GM21515 (cell line): ENCODE results near the gene STK24.
A peak's percentile ranks its signal among the peaks of the same experiment; 100 is the strongest.

Experiments
- ATAC-seq: cut with Tn5 transposase; IDR thresholded peaks from one replicate; pipeline ENCODE4 v1.9.1; 2021; ENCODE audit not compliant: unreplicated experiment

STK24 gene

GRCh38 chr13:98456413-98456845 lies 120.5 kb downstream of the STK24 start:
- ATAC-seq, result no peak

DNA sequence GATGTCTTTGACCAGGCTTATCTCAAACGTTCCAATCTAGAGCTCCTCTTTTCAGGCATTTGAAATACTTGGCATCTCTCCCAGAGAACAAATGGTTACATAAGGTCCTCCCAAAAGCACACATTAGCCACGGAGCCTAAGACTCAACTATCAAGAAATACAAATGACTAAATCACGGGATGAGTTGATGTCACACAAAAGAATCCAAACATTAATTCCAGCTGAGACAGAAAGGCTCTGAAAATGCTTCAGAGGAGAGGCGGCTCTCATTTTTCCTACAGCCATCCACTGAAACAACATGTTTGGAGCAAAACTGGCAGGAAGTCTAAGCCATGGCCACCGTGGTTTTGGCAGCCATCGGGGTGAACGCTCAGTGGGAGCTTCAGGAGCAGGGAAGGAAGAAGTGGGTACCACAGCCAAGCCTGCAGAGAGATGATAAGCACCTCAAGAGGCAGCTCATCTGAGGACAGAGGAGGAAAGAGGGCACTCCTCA lies 122.5 kb downstream of the STK24 start:
- no peak for ATAC-seq

DNA sequence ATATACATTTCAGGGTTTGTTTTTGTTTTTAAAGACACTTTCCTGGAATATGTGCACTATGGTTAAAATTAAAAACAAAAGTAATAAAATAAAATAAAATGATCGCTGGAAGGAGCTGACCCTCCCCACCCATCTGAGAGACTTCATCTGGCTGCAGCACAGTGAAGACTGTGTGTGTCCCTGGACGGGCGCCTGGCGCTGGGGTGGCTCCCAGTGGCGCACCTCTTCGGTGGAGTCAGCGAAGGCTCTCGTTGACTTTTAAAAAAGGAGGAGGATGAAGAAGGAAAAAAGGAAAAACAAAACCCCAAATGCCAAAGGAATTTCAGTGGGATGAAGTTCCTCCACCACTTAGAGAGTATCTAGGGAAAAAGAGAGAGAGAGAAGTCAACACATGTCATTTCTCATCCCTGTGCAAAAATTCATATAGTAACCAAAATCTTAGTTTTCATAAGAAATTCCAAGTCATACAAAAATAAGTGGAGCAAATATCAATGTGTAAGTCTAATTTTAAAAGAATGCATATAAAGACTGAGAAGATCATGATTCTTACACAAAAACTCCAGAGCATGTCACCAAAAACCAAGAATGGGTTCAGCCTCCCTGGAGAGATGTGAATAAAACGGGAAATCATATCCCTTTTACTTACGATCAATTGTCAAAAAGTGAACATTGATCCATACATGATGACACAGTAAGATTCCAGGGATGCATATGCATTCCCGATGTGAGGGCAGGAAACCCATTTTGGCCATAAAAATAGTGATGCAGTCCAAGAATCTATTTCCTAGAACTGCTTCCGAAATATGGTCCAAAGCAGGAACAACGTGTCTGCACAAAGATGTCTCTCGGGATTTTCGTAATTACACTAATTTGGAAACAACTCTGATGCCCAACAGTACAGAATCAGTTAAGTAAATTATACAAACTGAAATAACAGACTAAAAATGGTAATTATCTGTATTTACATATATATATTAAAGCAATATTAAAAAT lies 123.8 kb downstream of the STK24 start:
- no peak for ATAC-seq

DNA sequence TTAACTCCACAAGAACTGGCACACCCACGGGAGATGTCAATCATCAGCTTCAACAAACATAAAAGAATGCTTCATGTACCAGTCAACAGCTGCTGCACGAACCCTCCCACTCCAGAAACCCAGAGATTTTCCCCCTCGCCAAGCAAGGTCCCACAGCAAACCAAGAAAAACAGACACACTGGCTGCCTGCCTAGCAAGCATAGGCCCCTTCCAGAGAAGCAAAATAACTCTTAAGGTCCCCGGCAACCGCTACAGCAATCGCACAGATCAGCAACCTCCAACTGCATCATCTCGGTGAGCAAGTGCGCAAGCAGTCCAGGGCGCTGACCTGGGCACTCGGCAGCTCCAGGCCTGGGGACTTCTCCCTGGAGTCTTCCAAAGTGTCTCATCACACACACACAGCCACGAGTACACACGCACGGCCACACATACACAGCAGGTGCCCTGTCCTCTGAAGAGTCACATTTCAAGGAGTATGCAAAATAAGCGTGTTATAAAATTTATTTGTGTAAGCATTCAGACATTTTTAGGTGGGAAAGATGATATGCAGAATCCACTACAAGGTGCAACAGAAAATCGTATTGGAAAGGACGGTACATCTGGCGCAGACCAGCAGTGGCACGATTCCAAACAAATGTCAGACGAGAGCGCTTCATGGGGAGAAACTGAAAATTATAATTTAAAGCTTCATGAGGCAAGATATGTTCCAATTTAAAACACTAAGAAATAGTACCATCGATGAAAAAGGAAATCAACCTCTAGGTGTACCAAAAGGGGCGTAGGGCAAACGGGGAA lies 125.0 kb downstream of the STK24 start:
- no peak for ATAC-seq

DNA sequence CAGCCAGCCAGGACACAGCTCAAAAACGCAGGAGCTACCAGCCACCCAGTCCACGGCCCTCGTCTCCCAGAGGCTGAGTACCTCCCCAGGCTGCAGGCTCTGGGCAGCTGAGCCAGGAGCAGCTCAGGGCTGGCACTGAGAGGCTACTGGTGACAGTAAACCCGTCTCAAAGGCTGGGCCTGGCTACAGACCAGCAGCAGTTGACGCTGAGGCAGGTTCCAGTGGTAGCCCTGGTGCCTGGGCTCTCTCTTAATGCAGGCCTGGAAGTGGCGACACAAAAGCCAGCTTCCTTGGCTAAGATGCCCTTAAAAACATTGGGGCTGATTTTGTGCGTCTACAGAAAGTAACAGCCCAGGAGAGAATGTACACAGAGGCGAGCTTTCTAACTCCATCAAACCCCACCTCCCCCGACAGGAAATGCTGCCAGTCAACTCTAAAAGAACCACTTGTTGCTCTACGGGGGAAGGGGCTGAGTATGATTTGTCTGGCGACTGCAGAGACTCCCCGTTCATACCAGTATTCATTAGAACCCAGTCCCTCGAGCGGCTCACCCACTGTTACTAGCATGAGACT lies 126.3 kb downstream of the STK24 start:
- ATAC-seq, result no peak

DNA sequence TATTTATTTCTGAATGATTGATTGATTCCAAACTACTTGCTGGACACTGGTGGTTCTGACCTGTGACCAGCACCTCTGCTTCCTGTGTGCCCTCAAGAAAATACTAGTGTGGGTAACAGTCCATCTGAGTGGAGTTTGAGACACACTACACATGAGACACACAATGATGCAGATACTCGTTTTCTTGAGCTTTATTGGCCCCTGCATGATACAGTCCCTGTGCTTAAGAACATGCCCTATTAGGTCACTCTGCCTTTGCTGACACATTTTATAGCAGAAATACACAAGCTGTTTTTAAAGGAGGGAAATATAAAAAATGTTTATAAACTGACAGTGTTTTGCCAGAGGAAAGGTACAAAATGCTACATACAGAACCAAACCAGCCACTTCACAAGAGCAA lies 126.9 kb downstream of the STK24 start:
- ATAC-seq, result no peak

DNA sequence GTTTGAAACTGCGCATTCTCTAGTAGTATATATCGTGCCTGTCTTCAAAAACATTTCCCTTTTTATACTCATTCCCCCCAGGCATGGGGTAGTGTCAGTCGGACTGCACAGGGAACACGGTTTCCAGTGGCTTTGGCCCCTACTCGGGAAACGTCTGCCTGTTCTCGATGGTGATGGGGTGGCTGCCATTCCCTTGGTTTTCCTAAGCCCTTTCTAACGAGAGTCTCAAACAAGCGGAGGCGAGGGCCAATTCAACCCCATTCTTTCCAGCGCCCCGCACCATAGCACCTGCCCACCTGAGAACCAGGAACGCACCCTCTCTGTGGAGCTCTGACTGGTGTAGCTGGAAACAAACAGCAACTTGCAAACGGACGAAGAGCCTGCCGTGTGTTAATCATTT lies 127.6 kb downstream of the STK24 start:
- no peak for ATAC-seq

- no peak for ATAC-seq
Measured at GRCh38 chr13:98448642-98448928, 128.3 kb downstream of the STK24 start.

GRCh38 chr13:98447881-98448641 lies 128.8 kb downstream of the STK24 start:
- ATAC-seq, result no peak

DNA sequence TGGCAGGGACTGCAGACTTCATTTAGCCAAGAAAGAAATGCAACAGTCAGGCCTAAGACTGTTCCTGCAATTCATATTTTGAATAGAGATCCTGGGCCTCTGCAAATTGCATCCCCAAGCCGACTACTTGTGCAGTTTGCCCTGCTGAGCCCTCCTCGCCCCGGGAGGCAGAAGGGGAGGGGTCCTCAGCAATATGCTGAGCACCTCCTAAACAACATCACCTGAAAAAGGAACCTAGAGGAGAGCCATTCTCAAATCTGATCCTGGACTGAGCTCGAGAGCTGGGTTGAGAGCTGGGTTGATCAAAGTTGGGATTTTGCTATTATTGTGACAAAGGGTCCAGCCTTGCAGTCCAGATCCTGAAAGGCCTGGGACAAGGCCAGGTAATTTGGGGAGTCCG lies 129.8 kb downstream of the STK24 start:
- no peak for ATAC-seq

- ATAC-seq, result no peak
Measured at GRCh38 chr13:98446234-98446621, 130.7 kb downstream of the STK24 start.

DNA sequence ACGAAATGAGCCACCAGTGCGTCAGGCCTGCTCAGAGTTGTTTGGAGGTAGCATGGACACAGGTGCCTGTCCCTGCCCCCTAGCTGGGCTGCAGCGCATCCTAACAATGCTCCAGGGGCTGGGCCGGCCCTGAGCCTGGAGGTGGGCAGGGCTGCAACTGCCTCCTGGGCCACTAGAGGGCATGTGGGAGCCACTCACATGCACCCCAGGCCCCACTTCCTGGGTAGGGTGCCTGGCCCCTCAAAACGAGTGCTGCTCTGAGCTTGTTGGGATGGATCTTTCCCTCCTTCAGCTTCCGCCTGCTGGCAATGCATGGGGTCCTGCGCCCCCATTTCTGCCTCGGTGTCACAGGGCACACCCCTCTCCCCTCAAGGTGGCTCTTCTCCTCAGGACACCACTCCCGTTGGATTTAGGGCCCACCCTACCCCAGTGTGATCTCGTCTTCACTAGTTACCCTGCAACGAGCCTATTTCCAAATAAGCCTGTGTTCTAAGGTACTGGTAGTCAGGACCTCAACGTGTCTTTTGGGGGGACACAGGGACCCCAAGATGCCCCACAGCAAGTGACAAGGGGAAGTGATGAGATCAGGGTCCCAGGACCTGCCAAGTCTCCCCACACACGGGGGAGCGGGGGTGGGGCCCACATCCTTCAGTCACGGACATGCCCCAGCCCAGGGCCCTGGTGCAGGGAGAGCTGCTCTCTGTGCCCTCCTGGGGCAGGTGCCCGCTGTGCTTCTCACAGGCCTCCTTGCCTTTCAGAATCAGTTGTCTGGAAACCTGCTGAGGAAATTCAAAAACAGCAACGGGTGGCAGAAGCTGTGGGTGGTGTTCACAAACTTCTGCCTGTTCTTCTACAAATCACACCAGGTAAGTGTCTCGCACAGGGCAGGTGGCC lies 131.3 kb downstream of the STK24 start:
- peak; percentile 91 for ATAC-seq

- ATAC-seq, result no peak
Measured at GRCh38 chr13:98444381-98444780, 132.5 kb downstream of the STK24 start.

GRCh38 chr13:98443800-98444325 lies 133.0 kb downstream of the STK24 start:
- ATAC-seq, result no peak

- no peak for ATAC-seq
Measured at GRCh38 chr13:98443329-98443728, 133.6 kb downstream of the STK24 start.

GRCh38 chr13:98442391-98443230 lies 134.3 kb downstream of the STK24 start:
- ATAC-seq, result no peak

GRCh38 chr13:98441056-98441676 lies 135.7 kb downstream of the STK24 start:
- no peak for ATAC-seq

DNA sequence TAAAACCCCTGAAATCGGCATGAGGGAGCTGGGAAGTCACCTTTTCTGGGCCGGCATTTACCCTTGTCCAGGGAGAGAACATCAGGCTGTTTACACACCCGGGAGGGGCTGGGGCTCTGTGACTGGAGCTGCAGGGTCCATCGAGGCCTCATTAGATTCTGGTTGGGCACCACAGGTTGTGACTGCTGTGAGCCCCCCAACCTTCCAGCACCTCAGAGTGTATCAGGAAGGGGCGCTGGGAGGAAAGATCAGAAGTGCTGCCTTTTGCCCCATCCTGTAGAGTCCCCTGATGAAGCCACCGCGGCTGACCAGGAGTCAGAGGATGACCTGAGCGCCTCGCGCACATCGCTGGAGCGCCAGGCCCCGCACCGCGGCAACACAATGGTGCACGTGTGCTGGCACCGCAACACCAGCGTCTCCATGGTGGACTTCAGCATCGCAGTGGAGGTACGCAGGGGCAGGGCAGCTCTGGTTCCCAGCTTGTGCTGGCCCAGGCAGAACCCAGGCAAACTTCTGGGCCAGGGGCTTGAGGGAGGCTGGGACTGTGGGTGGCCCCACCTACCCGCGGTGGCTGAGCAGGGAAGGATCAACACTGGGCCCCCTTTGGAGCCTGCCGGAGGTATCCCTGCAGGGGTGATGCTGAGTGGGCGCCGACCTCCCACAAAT lies 136.4 kb downstream of the STK24 start:
- ATAC-seq, result no peak
